ENCODE results near the gene MCCC1.
"Not testable (repeated sequence)": the region's sequence is repeated elsewhere in the genome, so short reads cannot be mapped to it uniquely, and the experiment has no call there.

MCCC1 gene

GRCh38 chr3:183069086-183069485, 30.2 kb downstream of the MCCC1 start:
- DNase-seq (ENCODE audit: low read depth, low spot score), result no peak
- no peak for TF ChIP-seq CTCF (IDR thresholded peaks at IDR 0.05; ENCODE audit: insufficient read depth, low read length, missing control alignments)
- ChIA-PET POLR2A (no interaction called here), CTCF (interaction anchor here (0.5 to 2.7 kb wide), 3 partner anchors 12 to 166 kb away, joined by 3 to 9 read pairs (median 3); no protein-coding TSS in a partner anchor)
- no peak overlapping the region for H3K4me3 ChIP-seq (ENCODE audit: low read depth, low read length)

- DNase-seq (ENCODE audit: low read depth, low spot score); CTCF ChIA-PET; H3K4me3 ChIP-seq (ENCODE audit: low read depth, low read length); POLR2A ChIA-PET: not testable (repeated sequence)
Measured at GRCh38 chr3:183066891-183067290, 32.4 kb downstream of the MCCC1 start.

- TF ChIP-seq CTCF (IDR thresholded peaks at IDR 0.05; ENCODE audit: insufficient read depth, low read length, missing control alignments), result no peak
- H3K4me3 ChIP-seq (ENCODE audit: low read depth, low read length), result no peak overlapping the region
- ChIA-PET CTCF (no interaction called here), POLR2A (no interaction called here)
- no peak for DNase-seq (ENCODE audit: low read depth, low spot score)
Measured at GRCh38 chr3:183064475-183064874, 34.8 kb downstream of the MCCC1 start.

- TF ChIP-seq CTCF (IDR thresholded peaks at IDR 0.05; ENCODE audit: insufficient read depth, low read length, missing control alignments), result no peak
- DNase-seq (ENCODE audit: low read depth, low spot score), result no peak
- ChIA-PET CTCF (no interaction called here), POLR2A (no interaction called here)
- H3K4me3 ChIP-seq (ENCODE audit: low read depth, low read length), result no peak overlapping the region
Measured at GRCh38 chr3:183061391-183062172, 37.7 kb downstream of the MCCC1 start.

- ChIA-PET POLR2A (no interaction called here), CTCF (no interaction called here)
- no peak overlapping the region for H3K4me3 ChIP-seq (ENCODE audit: low read depth, low read length)
- no peak for TF ChIP-seq CTCF (IDR thresholded peaks at IDR 0.05; ENCODE audit: insufficient read depth, low read length, missing control alignments)
- DNase-seq (ENCODE audit: low read depth, low spot score), result no peak
Measured at GRCh38 chr3:183058351-183058750, 40.9 kb downstream of the MCCC1 start.

GRCh38 chr3:183050706-183051105, 48.6 kb downstream of the MCCC1 start:
- POLR2A ChIA-PET, result no interaction called here

More at GRCh38 chr3:183050706-183051105, 48.6 kb downstream of the MCCC1 start:
- TF ChIP-seq CTCF (IDR thresholded peaks at IDR 0.05; ENCODE audit: insufficient read depth, low read length, missing control alignments), result no peak
- no peak for DNase-seq (ENCODE audit: low read depth, low spot score)
- CTCF ChIA-PET, result no interaction called here
- H3K4me3 ChIP-seq (ENCODE audit: low read depth, low read length), result no peak overlapping the region

Measured in AG04449 (cell line).